ENCODE data around the gene ZNF367. TPM values are rescaled to one million over a fixed set of nuclear protein-coding genes. Genes with fewer than 3 reads are reported as not detected.

ZNF367 gene
- total and polyA plus RNA-seq, 8 donors = 6.1 to 13.7 (median 10.9) TPM

DNA sequence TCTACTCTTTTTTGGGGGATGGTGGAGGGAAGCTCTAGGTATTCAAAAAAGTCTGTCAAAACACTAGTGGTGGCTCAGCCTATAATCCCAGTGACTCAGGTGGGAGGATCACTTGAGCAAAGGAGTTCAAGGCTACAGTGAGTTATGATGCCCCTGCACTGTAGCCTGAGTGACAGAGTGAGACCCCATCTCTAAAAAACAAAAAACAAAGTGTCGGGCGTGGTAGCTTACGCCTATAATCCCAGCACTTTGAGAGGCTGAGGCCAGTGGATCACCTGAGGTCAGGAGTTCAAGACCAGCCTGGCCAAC is 18.9 kb downstream of the ZNF367 start:
- Histone ChIP-seq H3K36me3 (no peaks in the 10 kb centered on the region), H3K9me3 (peaks cover 0 to 9% of the 10 kb centered on the region in 2 donors), H3K4me1 (no peaks in the 10 kb centered on the region), H3K4me3 (no peak overlapping the region), H3K27me3 (no peaks in the 10 kb centered on the region), H3K27ac (no peak overlapping the region)
- intact Hi-C loops (cut with DNase I) = no loop called here
- ATAC-seq (no peak), DNase-seq (no peak)
- TF ChIP-seq, protein P1, sequence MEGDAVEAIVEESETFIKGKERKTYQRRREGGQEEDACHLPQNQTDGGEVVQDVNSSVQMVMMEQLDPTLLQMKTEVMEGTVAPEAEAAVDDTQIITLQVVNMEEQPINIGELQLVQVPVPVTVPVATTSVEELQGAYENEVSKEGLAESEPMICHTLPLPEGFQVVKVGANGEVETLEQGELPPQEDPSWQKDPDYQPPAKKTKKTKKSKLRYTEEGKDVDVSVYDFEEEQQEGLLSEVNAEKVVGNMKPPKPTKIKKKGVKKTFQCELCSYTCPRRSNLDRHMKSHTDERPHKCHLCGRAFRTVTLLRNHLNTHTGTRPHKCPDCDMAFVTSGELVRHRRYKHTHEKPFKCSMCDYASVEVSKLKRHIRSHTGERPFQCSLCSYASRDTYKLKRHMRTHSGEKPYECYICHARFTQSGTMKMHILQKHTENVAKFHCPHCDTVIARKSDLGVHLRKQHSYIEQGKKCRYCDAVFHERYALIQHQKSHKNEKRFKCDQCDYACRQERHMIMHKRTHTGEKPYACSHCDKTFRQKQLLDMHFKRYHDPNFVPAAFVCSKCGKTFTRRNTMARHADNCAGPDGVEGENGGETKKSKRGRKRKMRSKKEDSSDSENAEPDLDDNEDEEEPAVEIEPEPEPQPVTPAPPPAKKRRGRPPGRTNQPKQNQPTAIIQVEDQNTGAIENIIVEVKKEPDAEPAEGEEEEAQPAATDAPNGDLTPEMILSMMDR (IDR thresholded peaks at IDR 0.05) = no peak

- Histone ChIP-seq H3K4me3 (no peak overlapping the region), H3K36me3 (no peaks in the 10 kb centered on the region), H3K27me3 (no peaks in the 10 kb centered on the region), H3K9me3 (peaks cover 0 to 9% of the 10 kb centered on the region in 2 donors), H3K4me1 (no peaks in the 10 kb centered on the region), H3K27ac (no peak overlapping the region)
- intact Hi-C loops (cut with DNase I) = no loop called here
- TF ChIP-seq, protein P1 (IDR thresholded peaks at IDR 0.05) = no peak
- DNase-seq = no peak
- no peak for ATAC-seq
Measured at GRCh38 chr9:96398582-96399324, 19.4 kb downstream of the ZNF367 start.

DNA sequence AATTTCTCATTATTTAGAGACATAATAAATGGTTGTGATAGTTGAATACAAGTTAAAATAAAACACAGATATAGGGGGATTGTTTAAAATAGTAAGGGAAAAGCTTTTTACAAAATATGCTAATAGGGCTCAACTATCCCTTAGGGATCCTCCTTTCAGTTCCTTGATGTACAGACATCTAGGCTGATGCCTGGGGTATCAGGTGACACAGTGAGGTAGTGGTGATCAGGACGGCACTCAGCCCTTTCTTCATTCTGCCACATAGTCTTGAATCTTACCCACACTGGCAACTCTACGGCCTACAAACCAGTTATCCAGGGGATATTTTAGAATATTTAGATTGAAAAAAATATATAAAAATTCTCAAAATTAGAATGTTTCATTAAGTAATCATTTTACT is 22.2 kb downstream of the ZNF367 start:
- H3K27ac ChIP-seq = no peak overlapping the region
- H3K9me3 ChIP-seq = peaks cover 0 to 9% of the 10 kb centered on the region in 2 donors
- DNase-seq (no peak), ATAC-seq (no peak)
- intact Hi-C loops (cut with DNase I) = no loop called here
- no peaks in the 10 kb centered on the region for H3K36me3 ChIP-seq
- H3K27me3 ChIP-seq = no peaks in the 10 kb centered on the region
- H3K4me1 ChIP-seq = no peaks in the 10 kb centered on the region
- TF ChIP-seq, protein P1 (IDR thresholded peaks at IDR 0.05) = no peak
- H3K4me3 ChIP-seq = no peak overlapping the region

DNA sequence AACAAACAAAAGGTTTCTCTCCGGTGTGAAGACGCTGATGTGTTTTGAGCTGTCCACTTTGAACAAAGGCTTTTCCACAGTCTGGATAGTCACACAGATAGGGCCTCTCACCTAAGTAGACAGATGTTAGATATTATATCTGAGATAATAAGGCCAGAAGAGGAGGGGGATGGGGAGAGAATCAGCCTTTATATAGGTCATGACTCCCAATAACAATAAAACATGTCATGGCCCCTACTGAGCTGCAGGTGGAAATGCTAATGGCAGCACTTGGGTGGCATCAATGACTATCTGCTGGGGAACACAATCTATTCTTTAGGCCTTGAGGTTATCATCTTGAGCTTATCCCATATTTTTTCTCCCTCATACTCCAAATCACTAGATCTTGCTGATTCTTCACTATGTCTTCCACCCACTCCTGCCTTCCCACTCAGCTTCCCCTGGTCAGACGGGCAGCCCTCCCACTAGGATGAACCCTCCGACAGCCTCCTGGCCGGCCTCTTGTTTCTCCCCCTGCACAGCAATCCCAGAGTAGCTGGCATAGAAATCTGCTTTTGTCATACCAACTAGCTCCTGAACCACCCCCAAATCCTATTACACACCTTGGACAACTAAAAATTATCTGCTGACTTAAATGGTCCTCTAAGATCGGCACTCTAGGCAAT is 23.2 kb downstream of the ZNF367 start:
- TF ChIP-seq, protein P1 (IDR thresholded peaks at IDR 0.05) = no peak
- H3K27ac ChIP-seq = no peak overlapping the region
- H3K4me1 ChIP-seq = no peaks in the 10 kb centered on the region
- no peaks in the 10 kb centered on the region for H3K27me3 ChIP-seq
- H3K9me3 ChIP-seq = no peaks in the 10 kb centered on the region
- DNase-seq (no peak), ATAC-seq (no peak)
- no peaks in the 10 kb centered on the region for H3K36me3 ChIP-seq
- H3K4me3 ChIP-seq = no peak overlapping the region
- intact Hi-C loops (cut with DNase I) = no loop called here

DNA sequence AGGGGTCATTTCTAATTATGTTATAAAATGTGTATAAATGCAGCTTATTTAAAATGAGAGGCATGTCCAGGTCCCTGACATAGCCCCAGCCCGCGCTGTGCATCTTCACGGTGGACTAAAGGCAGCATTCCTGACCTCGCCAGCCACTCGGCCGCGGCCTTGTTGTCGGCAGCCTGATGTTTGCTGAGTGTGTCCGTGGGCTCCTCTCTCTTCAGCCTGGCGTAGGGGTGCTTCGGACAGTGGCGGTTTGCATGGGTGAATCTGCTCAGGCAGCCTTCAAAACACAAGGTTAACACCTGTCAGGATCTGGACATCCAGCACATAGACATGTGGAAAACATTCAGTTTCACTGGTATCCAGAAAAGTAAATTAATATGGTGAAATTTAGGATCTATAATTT is 25.9 kb downstream of the ZNF367 start:
- ATAC-seq = no peak
- Histone ChIP-seq H3K9me3 (no peaks in the 10 kb centered on the region), H3K4me1 (no peaks in the 10 kb centered on the region), H3K4me3 (no peak overlapping the region), H3K36me3 (no peaks in the 10 kb centered on the region), H3K27ac (no peak overlapping the region), H3K27me3 (no peaks in the 10 kb centered on the region)
- TF ChIP-seq, protein P1 (IDR thresholded peaks at IDR 0.05) = no peak
- no peak for DNase-seq
- intact Hi-C loops (cut with DNase I) = no loop called here
